HG03280 (cell line): Measurements from ENCODE around the gene SNED1.
"Not testable (repeated sequence)": the region's sequence is repeated elsewhere in the genome, so short reads cannot be mapped to it uniquely, and the experiment has no call there.

Experiments used
- ATAC-seq: cut with Tn5 transposase; IDR thresholded peaks from one replicate; pipeline ENCODE4 v1.9.1; 2021; ENCODE audit warnings: mild to moderate bottlenecking, moderate library complexity; ENCODE audit not compliant: unreplicated experiment

Gene SNED1

DNA sequence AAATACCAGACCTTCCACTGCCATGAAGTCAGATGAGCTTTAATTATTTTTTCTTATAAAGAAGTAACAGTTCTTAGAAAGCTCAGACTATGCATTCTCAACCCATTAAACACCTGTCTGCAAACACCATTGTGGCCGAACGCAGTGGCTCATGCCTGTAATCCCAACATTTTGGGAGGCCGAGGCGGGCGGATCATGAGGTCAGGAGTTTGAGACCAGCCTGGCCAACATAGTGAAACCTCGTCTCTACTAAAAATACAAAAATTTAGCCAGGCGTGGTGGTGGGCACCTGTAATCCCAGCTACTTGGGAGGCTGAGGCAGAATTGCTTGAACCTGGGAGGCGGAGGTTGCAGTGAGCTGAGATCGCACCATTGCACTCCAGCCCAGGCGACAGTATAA, 106.2 kb downstream of the SNED1 start:
- ATAC-seq = not testable (repeated sequence)

- ATAC-seq = no peak
Measured at GRCh38 chr2:241105641-241106040, 107.2 kb downstream of the SNED1 start.

GRCh38 chr2:241107031-241107783, 108.8 kb downstream of the SNED1 start:
- ATAC-seq = no peak

- no peak for ATAC-seq
Measured at GRCh38 chr2:241108271-241109209, 110.1 kb downstream of the SNED1 start.

- ATAC-seq = no peak
Measured at GRCh38 chr2:241109210-241110088, 111.0 kb downstream of the SNED1 start.

GRCh38 chr2:241110089-241110606, 111.7 kb downstream of the SNED1 start:
- peak; percentile 5 for ATAC-seq

DNA sequence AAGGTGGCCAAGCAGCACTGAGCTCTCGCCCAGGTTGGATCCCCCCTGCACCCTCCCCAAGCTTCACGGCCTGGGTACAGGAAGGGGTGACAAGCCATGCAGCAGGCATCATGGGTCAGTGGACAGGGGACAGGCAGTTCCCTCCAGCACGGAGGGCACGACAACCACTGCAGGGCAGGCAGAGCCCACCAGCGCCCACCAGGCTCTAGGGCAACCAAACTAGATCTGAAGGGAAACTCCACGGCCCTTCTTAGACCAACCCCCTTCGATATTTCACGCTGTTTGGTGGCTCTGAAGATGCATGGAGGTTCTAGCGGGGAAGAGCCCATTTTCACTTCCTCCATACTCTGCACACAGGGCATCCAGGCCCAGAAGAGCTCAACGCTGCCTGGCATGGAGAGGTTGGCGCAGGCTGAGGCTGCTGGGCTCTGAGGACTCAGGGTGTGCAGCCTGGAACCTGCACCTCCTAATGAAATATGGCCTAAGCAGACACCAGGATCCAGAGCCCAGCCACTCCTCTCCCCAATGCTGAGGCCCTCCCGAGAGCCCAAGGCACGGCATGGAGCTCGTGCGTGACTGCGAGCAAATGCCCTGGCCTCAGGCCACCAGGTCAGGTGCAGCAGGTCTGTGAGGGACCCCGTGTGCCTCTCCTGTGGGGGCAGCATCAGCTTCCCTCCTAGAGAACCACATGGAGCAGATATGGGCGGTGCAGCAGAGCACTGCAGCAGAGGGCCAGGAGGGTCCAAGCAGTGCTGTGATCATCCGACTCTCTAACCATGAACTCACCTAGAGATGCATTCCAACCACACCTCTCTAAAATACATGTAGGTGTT, 112.4 kb downstream of the SNED1 start:
- ATAC-seq = peak; percentile 39

- peak; percentile 51 for ATAC-seq
Measured at GRCh38 chr2:241111440-241111805, 113.0 kb downstream of the SNED1 start.

- ATAC-seq = no peak
Measured at GRCh38 chr2:241112046-241112445, 113.6 kb downstream of the SNED1 start.

- no peak for ATAC-seq
Measured at GRCh38 chr2:241112592-241112991, 114.2 kb downstream of the SNED1 start.

- no peak for ATAC-seq
Measured at GRCh38 chr2:241114836-241115235, 116.4 kb downstream of the SNED1 start.

DNA sequence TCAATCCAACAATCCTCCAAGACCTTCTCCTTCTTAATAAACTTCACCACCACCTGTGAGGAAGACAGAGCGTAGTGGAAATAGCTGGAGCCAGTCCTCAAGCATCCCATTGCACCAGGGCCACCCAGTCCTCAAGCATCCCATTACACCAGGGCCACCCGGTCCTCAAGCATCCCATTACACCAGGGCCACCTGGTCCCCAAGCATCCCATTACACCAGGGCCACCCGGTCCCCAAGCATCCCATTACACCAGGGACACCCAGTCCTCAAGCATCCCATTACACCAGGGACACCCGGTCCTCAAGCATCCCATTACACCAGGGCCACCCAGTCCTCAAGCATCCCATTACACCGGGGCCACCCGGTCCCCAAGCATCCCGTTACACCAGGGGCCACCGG, 116.9 kb downstream of the SNED1 start:
- no peak for ATAC-seq

DNA sequence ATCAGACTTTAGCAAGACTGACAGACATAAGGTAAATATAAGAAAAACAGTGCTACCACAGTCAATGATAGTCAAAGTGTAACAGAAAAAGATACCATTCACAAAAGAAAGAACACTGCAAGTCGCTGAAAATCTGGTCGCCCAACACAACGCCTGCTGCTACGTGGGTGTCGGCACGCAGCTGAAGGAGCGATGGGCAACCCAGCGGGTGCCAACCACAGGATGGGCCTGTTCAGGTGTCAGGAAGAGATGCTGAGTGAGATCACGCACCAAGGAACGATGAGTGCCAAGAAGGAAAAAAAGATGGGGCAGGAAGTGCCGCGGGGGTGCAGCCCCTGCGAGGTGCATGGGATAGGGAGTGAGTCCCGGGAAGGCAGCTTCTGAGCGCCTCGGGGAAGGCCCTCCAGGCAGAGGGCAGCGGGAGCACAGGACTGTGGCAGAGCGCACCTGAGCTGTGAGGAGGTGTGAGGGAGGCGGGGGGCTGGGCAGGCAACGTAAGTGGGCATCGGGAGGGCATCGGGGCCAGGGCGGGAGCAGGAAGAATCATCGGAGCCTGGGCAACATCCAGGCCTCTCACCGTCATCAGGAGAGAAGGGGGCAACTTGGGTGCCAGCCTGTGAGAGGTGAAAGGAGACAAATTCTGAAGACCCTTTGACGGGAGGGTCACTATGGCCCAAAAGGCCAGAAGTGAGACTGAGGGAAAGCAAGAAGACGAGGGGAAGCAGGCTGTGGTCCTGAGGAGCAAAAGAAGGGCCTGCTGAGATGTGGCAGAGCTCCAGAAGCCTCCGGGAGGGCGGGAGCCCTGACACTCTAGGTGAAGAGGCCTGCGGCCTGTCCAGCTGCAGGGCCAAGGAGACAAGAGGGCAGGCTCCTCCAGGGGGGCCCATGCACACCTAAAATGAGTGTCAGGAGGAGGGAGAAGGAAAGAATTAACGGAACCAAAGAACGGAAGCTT, 118.5 kb downstream of the SNED1 start:
- no peak for ATAC-seq

GRCh38 chr2:241118737-241119505, 120.5 kb downstream of the SNED1 start:
- no peak for ATAC-seq

DNA sequence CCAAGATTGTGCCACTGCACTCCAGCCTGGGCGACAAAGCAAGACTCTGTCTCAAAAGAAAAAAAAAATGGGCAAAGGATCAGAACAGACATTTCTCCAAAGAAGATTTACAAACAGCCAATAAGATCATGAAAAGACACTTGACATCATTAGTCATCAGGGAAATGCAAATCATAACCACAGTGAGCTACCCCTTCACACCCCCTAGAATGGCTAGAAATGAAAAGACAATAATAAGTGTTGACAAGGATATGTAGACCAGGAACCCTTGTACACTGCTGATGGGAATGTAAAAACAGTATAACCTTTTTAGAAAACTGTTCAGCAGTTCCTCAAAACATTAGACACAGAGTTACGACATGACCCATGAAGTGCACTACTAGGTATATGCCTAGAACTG, 122.0 kb downstream of the SNED1 start:
- no peak for ATAC-seq

DNA sequence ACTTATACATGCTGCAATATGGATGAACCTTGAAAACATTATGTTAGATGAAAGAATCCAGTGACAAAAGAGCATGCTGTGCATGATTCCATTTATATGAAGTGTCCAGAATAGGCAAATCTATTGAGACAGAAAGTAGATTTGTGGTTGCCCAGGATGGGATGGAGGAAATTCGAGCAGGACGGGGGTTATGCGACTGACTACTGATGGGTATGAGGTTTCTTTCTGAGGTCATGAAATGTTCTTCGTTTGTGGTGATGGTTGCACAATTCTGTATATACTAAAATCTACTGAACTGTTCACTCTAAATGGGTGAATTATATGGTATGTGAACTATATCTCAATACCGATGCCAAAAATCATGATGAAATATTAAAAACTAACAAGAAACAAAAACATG, 122.6 kb downstream of the SNED1 start:
- no peak for ATAC-seq

GRCh38 chr2:241122376-241123002, 124.1 kb downstream of the SNED1 start:
- no peak for ATAC-seq
